HG03097 (cell line): ENCODE results near the gene LYST.
"Not testable (repeated sequence)": the region's sequence is repeated elsewhere in the genome, so short reads cannot be mapped to it uniquely, and the experiment has no call there.

Experiments used
- ATAC-seq: cut with Tn5 transposase; IDR thresholded peaks from one replicate; pipeline ENCODE4 v1.9.1; 2021; ENCODE audit not compliant: unreplicated experiment, low FRiP score

The LYST gene

GRCh38 chr1:235859789-235860188 lies 6.9 kb downstream of the LYST start:
- ATAC-seq: no peak

GRCh38 chr1:235858766-235859165 lies 7.9 kb downstream of the LYST start:
- no peak for ATAC-seq

DNA sequence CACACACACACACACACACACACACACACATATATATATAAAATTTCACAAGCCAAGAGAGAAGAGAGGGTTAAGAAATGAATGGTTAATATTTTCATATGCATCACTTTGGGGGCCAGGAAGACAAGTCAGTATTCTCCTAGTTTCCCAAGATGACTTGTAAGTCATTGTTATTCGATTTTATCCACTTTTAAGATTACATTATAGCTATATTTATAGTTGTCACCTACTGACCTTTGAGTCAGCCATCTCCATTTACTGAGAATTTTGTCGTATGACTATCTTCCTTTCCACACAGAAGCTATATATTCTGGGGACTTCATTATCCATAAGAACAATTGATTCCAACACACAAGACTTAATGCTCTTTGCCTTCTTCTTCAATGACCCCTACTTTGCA lies 8.9 kb downstream of the LYST start:
- ATAC-seq: no peak

GRCh38 chr1:235855811-235856429 lies 10.8 kb downstream of the LYST start:
- no peak for ATAC-seq

GRCh38 chr1:235854347-235854746 lies 12.4 kb downstream of the LYST start:
- ATAC-seq: no peak

DNA sequence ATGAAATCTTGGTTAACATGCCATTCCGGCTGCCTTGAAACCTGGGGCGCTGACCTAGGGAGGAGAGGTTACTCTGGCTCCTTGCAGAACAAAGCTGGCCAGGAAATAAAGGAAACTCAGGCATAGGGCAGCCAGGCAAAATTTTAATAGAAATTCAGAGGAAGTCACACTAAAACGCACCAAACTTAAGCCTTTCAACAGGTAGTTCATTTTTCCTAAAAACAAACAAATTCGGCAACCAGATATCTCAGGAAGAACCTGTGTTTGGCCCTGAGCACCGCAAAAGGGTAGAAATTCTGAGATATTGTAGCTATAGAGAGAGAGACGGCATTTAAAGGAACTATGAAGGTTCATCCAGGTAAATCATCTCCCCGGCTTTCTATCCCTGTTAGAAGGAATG lies 13.1 kb downstream of the LYST start:
- ATAC-seq: no peak

DNA sequence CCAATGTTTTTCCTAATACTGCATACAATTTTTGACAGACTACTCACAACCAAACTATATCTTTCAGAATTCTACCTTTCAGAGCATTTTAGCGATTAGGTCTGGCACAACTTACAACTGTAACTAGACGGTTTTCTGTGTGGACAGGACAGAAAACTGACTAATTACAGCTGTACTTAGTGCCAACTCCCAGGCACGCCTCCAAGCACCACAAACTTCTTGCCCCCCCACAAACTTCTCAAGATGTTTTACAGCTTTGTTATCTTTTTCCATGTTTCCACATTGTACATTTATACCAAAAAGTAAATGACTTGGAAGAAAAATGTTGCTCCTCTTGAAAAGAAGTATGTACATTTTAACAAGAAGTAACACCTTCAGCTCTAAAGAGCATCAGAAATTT lies 13.8 kb downstream of the LYST start:
- no peak for ATAC-seq

- ATAC-seq: no peak
Measured at GRCh38 chr1:235851939-235852338, 14.8 kb downstream of the LYST start.

DNA sequence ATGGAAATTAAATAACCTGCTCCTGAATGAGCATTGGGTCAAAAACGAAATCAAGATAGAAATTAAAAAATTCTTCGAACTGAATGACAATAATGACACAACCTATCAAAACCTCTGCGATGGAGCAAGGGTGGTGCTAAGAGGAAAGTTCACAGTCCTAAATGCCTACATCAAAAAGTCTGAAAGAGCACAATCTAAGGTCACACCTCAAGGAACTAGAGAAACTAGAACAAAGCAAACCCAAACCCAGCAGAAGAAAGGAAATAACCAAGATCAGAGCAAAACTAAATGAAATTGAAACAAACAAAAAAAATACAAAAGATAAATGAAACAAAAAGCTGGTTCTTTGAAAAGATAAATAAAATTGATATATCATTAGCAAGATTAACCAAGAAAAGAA lies 18.5 kb downstream of the LYST start:
- ATAC-seq: not testable (repeated sequence)

DNA sequence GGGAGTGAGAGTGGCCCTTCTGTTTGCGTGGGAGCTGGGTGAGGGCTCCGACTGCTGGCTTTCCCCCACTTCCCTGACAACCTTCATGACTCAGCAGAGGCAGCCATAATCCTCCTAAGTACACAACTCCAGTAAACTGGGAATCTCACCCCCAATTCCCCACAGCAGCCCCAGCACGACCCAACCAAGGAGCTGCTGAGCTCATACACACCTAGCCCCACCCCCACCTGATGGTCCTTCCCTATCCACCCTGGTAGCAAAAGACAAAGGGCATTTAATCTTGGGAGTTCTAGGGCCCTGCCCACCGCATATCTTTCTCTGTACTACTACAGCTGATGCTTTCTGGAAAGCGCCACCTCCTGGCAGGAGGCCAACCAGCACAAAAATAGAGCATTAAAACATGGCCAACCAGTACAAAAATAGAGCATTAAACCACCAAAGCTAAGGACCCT lies 21.0 kb downstream of the LYST start:
- not testable (repeated sequence) for ATAC-seq

DNA sequence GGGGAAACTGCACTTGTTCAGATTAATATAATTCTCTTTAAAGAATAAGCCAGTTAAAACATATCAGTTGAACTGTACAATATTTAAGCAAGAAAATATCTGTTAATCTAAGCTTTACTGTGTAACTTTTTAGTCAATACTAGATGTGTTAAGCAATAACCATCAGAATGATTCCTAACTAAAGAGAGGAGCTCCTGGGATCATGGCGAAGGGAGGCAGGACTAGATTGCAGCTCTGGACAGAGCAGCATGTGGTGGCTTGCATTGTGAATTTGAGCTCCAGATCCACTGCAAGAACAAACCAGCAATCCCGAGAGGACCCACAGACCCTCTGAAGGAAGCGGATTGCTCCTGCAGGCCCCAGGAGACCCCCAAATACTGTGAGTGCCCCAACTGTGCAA lies 21.9 kb downstream of the LYST start:
- no peak for ATAC-seq

DNA sequence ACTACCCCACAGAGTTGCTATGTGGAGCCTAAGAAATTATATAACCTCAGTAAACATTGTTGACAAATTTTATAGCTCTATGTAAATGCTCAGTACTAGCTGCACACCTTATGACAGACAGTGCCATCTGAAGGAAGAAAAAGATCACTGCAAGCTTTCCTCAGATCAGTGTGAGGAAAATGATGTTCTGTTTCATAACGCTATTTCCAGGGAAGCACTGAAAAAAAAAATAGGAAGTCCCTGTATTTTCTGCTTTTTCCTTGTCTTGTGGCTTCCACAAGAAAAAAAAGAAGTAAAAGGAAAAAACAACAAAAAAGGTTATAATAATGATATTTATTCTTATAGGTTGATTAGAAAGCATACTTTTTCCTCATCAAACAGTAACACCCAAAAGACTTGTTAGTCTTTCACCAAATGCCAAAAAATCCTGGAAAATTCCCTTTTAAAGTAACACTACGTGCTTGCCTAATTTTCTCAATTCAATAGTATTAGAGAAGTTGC lies 23.2 kb downstream of the LYST start:
- no peak for ATAC-seq

DNA sequence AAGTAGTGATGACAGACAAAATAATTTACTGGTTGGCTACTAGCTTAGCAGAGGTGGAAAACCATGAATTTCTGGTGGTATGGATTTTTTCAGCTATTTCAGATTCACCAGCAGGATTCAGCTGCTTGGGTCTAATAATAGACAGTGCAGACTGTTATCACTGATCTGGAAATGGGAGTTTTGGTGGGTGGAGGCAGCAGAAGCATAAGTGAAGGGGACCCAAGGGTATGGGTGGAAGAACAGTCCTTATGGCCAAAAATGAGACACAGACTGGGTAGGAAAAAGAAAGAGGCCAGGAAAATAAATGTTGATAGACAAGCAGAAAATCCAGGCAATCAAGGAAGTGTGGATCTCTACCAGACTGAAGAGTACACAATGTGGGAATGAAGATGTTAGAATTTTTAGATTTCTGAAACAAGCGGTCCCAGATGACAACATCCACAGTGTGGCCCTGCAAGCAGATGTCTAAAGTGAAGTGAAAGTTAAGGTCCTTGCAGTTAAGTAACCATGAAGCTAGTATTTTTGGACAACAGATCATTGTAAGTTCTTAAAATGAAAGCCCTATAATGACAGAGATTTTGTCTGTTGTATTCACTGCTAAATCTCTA lies 24.7 kb downstream of the LYST start:
- peak; percentile 46 for ATAC-seq

- no peak for ATAC-seq
Measured at GRCh38 chr1:235838021-235838420, 28.7 kb downstream of the LYST start.

DNA sequence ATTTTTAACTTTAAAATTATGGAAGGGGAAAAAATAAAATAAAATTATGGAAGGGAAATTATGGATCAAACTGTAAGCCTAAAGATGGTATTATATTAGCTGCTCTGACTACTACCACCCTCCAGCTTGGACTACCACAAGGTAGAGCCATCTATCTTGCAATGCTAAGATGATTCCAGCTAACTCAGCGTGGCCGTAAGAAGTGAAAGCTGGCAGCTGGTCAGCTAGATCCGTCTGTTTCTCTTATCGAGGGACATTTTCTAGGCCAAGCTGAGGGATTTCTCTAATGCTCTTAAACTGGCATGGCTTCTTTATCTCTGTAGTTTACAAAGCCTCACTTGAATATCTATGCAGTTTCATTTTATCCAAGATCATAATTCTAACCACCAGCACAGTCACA lies 31.5 kb downstream of the LYST start:
- no peak for ATAC-seq

DNA sequence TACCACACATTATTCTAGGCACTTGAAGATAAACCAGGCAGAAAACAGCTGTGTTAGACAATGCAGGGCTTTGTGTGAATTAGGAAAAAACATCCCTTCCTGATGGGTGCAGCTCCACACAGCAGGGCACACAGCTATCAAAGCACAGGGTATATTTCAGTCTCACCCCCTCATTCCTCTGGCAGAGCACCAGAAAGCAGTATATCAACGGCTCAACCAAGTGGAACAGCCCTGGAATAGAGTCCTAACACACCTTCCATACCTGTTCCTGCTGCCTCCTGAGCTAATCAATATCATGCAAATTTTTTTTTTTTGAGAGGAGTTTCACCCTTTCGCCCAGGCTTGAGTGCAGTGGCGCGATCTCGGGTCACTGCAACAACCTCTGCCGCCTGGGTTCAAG lies 32.1 kb downstream of the LYST start:
- ATAC-seq: no peak

DNA sequence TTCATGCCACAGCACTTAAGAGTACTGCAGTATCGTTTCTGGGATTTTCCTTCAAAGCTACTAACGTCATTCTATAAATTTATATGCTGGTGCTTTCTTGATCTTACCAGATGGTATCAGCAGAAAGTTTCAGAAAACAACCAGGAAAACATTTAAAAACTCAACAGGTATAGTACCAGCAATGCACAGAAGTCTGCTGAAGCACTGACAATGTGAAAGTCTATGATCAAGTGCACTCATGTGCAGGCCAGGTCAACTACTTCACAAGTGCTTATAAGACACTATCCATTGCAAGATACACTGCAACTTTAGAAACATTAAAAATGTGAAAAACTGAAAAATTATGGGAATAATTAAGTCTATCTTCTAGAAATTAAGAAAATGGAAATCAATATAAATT lies 34.7 kb downstream of the LYST start:
- ATAC-seq: no peak

- ATAC-seq: no peak
Measured at GRCh38 chr1:235831148-235831547, 35.6 kb downstream of the LYST start.

GRCh38 chr1:235826102-235826854 lies 40.4 kb downstream of the LYST start:
- no peak for ATAC-seq

DNA sequence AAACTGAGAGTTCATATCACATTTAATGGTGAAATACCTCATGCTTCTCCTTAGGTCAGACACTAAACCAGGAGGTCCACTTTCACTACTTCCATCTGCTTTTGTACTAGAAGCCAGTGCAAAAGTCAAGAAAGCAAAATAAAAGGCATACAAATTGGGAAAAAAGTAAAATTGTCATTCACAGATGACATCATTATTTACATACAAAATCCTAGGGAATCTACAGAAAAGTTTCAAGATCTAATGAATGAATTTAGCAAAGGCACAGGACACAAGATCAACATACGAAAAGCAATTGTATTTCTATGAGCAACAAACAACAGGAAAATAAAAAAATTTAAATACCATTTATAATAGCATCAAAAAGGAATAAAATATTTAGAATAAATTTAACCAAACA lies 41.5 kb downstream of the LYST start:
- ATAC-seq: no peak

- ATAC-seq: no peak
Measured at GRCh38 chr1:235823684-235824083, 43.0 kb downstream of the LYST start.

- ATAC-seq: no peak
Measured at GRCh38 chr1:235822685-235823084, 44.0 kb downstream of the LYST start.
